Gastroesophageal sphincter (tissue), 3 donors: Measurements from ENCODE around the gene C1orf21.

Source experiments
- CTCF ChIP-seq, 4 experiments: fragments of 200-600 bp in 2 of 4; fragments of 450-650 bp in 2 of 4; sonication (generic) in 1 of 4; IDR thresholded peaks; one replicate each; pipeline ENCODE4 v1.5.1; 2017 to 2019; ENCODE audit warnings: antibody characterized with exemption in 4 of 4, mild to moderate bottlenecking in 2 of 4, moderate library complexity in 2 of 4
- POLR2AphosphoS5 ChIP-seq: sonication (generic); formaldehyde crosslinking; IDR thresholded peaks from one replicate; pipeline ENCODE4 v1.6.1; 2017; ENCODE audit warnings: antibody characterized with exemption

GRCh38 chr1:184483101-184483683 is 96.4 kb downstream of the C1orf21 start:
- TF ChIP-seq CTCF (IDR thresholded peaks at IDR 0.05) (peak in 3 of 4 experiments; percentile 12 to 36 (median 20)), POLR2AphosphoS5 (peak; percentile 45)
